Measurements from ENCODE around the gene LTC4S. TPM values are rescaled to one million over a fixed set of nuclear protein-coding genes. Genes with fewer than 3 reads are reported as not detected.

The LTC4S gene
- total and polyA plus RNA-seq, 2 experiments from 2014 or later = 3.7 TPM; not detected in 1

DNA sequence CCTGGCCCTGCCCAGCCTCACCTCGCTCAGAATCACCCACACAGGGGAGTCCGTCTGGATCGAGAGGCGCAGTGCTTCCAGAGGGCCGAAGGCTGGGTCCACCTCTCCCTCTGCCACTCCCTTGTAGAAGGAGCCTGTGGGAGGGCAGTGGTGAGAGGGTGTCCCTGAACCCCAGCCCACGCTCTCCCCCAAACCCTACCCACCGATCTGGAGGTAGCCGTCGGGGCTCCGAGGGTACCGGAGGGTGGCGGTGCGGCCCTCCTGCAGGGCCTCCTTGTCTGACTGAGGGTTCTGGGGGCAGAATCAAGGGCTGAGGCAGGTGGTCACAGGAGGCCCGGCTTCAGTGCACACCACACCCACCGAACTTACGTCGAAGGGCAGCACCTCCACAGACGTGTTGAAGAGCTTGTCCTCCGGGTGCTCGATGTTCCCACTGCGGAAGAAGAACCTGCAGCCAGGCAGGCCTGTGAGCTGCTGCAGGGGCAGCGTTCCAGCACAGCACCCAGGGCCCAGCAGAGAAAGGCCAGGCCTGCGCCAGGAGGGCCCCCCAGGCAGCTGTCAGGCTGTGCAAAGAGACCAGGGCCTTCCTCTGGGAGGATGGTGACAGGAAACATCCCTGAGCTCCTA lies 4.5 kb downstream of the LTC4S start:
- 95% methylated on average over 20 of the region's 23 CpGs for WGBS (ENCODE audit: low lambda C conversion rate, missing lambda C conversion rate)
- TF ChIP-seq EZH2phosphoT487 (IDR thresholded peaks at IDR 0.05; ENCODE audit: low read depth, severe bottlenecking, unreplicated experiment) = no peak
- no peak for DNase-seq (ENCODE audit: low spot score)
- H3K27ac ChIP-seq = no peak overlapping the region
- H3K4me3 ChIP-seq = no peak overlapping the region
- no peak overlapping the region for H2AFZ ChIP-seq
- H3K79me2 ChIP-seq = peaks cover 13% of the 10 kb centered on the region
- no peak overlapping the region for H3K4me2 ChIP-seq
- no peaks in the 10 kb centered on the region for H3K36me3 ChIP-seq (replicated peaks; ENCODE audit: insufficient read depth, low read depth)
- no peaks in the 10 kb centered on the region for H3K27me3 ChIP-seq
- peaks cover 24% of the 10 kb centered on the region for H4K20me1 ChIP-seq (ENCODE audit: insufficient read depth, poor library complexity, severe bottlenecking)
- no peaks in the 10 kb centered on the region for H3K9me3 ChIP-seq (ENCODE audit: low read depth)
- no peaks in the 10 kb centered on the region for H3K9me2 ChIP-seq (replicated peaks; ENCODE audit: insufficient read depth)
- peaks cover 16% of the 10 kb centered on the region for H3K4me1 ChIP-seq (ENCODE audit: insufficient read depth)

DNA sequence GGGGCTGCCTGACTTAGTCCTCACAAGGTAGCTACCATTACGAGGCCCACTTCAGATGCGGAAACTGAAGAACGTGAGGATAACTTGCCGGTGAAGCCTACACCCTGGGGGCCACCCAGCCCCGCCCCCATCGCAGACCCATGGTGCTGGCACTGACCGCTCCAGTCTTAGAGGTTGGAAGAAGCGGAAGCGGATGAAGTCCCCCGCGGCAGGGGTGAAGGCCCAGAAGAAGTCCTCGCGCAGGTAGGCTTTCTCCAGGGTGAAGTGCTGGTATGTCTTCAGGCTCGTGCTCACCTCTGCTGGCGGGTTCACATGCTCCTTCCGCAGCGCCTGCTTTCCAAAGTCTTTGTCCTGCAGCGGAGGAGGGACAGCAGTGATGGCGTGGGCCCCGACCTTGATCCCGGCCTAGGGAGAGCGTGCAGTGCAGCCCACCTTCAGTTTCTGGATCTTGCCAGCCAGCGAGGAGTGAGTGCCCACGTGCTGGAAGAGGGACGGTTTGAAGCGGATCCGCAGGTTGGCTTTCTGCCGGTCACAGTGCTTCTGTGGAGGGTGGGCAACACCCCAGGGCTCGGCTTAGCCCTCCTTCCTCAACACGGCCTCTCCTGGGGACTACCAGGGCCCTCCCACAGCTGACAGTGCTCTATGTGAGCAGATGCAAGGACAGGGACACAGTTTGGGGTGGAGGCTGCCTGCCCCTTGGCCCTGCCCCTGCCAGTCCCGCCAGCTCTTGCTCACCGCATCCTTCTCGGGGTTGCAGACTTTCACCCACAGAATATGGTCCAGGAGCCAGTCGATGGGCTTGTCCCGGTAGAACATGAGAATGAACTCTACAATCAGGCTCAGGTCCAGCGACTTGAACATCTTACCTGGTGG lies 5.2 kb downstream of the LTC4S start:
- Histone ChIP-seq H3K4me1 (ENCODE audit: insufficient read depth) (peaks cover 24% of the 10 kb centered on the region), H3K4me2 (no peak overlapping the region), H3K27me3 (no peaks in the 10 kb centered on the region), H3K27ac (no peak overlapping the region), H4K20me1 (ENCODE audit: insufficient read depth, poor library complexity, severe bottlenecking) (peaks cover 31% of the 10 kb centered on the region), H3K9me2 (replicated peaks; ENCODE audit: insufficient read depth) (no peaks in the 10 kb centered on the region), H2AFZ (no peak overlapping the region), H3K36me3 (replicated peaks; ENCODE audit: insufficient read depth, low read depth) (no peaks in the 10 kb centered on the region), H3K79me2 (peaks cover 21% of the 10 kb centered on the region), H3K9me3 (ENCODE audit: low read depth) (no peaks in the 10 kb centered on the region), H3K4me3 (no peak overlapping the region)
- no peak for DNase-seq (ENCODE audit: low spot score)
- 98% methylated on average over 36 of the region's 36 CpGs for WGBS (ENCODE audit: low lambda C conversion rate, missing lambda C conversion rate)
- TF ChIP-seq EZH2phosphoT487 (IDR thresholded peaks at IDR 0.05; ENCODE audit: low read depth, severe bottlenecking, unreplicated experiment) = no peak
- no peak for TF ChIP-seq EZH2 (IDR thresholded peaks at IDR 0.05; ENCODE audit: borderline replicate concordance)
- TF ChIP-seq, protein P1, sequence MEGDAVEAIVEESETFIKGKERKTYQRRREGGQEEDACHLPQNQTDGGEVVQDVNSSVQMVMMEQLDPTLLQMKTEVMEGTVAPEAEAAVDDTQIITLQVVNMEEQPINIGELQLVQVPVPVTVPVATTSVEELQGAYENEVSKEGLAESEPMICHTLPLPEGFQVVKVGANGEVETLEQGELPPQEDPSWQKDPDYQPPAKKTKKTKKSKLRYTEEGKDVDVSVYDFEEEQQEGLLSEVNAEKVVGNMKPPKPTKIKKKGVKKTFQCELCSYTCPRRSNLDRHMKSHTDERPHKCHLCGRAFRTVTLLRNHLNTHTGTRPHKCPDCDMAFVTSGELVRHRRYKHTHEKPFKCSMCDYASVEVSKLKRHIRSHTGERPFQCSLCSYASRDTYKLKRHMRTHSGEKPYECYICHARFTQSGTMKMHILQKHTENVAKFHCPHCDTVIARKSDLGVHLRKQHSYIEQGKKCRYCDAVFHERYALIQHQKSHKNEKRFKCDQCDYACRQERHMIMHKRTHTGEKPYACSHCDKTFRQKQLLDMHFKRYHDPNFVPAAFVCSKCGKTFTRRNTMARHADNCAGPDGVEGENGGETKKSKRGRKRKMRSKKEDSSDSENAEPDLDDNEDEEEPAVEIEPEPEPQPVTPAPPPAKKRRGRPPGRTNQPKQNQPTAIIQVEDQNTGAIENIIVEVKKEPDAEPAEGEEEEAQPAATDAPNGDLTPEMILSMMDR (IDR thresholded peaks at IDR 0.05; ENCODE audit: poor library complexity) = no peak

DNA sequence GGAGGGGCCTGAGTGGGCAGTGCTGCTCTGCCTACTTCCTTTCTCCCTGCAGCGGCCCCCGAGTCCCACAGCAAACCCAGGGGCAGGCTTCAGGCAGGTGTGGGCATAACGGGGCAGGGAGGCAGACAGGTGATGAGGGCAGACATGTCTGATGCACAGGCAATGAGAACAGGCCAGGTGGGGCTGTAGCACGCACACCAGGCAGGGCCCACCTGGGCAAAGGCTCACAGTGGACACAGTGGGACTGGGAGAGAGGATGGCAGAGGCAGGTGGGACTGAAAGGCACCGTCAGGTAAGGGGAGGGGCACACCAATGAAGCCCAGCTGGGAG lies 5.8 kb downstream of the LTC4S start:
- DNase-seq (ENCODE audit: low spot score) = no peak
- WGBS (ENCODE audit: low lambda C conversion rate, missing lambda C conversion rate) = 99% methylated on average over 5 of the region's 5 CpGs
- H3K4me2 ChIP-seq = no peak overlapping the region
- no peaks in the 10 kb centered on the region for H3K36me3 ChIP-seq (replicated peaks; ENCODE audit: insufficient read depth, low read depth)
- peaks cover 37% of the 10 kb centered on the region for H4K20me1 ChIP-seq (ENCODE audit: insufficient read depth, poor library complexity, severe bottlenecking)
- H3K9me2 ChIP-seq (replicated peaks; ENCODE audit: insufficient read depth) = no peaks in the 10 kb centered on the region
- TF ChIP-seq EZH2 (IDR thresholded peaks at IDR 0.05; ENCODE audit: borderline replicate concordance) (no peak), EZH2phosphoT487 (IDR thresholded peaks at IDR 0.05; ENCODE audit: low read depth, severe bottlenecking, unreplicated experiment) (no peak)
- TF ChIP-seq, protein P1 (IDR thresholded peaks at IDR 0.05; ENCODE audit: poor library complexity) = no peak
- H3K4me3 ChIP-seq = no peak overlapping the region
- H3K27me3 ChIP-seq = no peaks in the 10 kb centered on the region
- no peak overlapping the region for H3K27ac ChIP-seq
- H3K9me3 ChIP-seq (ENCODE audit: low read depth) = no peaks in the 10 kb centered on the region
- H2AFZ ChIP-seq = no peak overlapping the region
- peaks cover 30% of the 10 kb centered on the region for H3K4me1 ChIP-seq (ENCODE audit: insufficient read depth)
- peaks cover 27% of the 10 kb centered on the region for H3K79me2 ChIP-seq

DNA sequence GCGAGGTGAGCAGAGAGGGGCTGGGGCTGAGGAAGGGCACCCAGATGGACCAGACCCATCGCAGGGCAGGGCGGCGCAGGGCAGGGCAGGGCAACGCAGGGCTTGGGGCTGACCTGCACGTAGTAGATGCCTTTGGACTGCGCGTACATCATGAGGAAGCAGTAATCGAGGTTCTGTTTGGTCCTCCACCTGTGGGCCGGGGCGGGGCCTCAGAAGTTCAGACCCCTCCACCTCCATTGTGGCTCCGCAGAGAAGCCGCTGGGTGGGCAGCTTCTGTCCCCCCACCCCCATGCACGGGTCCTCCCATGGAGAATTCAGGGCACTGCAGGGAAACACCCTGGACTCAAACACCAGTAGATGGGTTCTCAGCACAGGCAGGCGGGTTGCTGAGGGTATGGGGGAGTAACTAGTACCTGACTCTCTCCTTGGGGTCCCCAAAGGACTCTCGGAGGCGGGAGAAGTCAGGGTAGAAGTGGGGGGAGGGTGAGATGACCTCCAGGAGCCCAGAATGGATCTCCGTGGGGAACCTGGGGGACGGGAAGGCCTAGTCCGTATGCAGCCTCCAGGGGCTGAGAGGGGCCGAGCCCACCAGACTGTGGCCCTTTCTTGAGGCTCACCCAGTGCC lies 6.4 kb downstream of the LTC4S start:
- no peak overlapping the region for H3K4me3 ChIP-seq

More for the DNA sequence above, 6.4 kb downstream of the LTC4S start:
- H3K4me1 ChIP-seq (ENCODE audit: insufficient read depth) = peaks cover 31% of the 10 kb centered on the region
- DNase-seq (ENCODE audit: low spot score) = no peak
- TF ChIP-seq, protein P1 (IDR thresholded peaks at IDR 0.05; ENCODE audit: poor library complexity) = no peak
- TF ChIP-seq EZH2 (IDR thresholded peaks at IDR 0.05; ENCODE audit: borderline replicate concordance) (no peak), EZH2phosphoT487 (IDR thresholded peaks at IDR 0.05; ENCODE audit: low read depth, severe bottlenecking, unreplicated experiment) (no peak)
- no peaks in the 10 kb centered on the region for H3K36me3 ChIP-seq (replicated peaks; ENCODE audit: insufficient read depth, low read depth)
- peaks cover 33% of the 10 kb centered on the region for H3K79me2 ChIP-seq
- peaks cover 43% of the 10 kb centered on the region for H4K20me1 ChIP-seq (ENCODE audit: insufficient read depth, poor library complexity, severe bottlenecking)
- H3K27me3 ChIP-seq = no peaks in the 10 kb centered on the region
- WGBS (ENCODE audit: low lambda C conversion rate, missing lambda C conversion rate) = 96% methylated on average over 21 of the region's 21 CpGs
- H2AFZ ChIP-seq = no peak overlapping the region
- no peak overlapping the region for H3K27ac ChIP-seq
- H3K9me3 ChIP-seq (ENCODE audit: low read depth) = no peaks in the 10 kb centered on the region
- no peaks in the 10 kb centered on the region for H3K9me2 ChIP-seq (replicated peaks; ENCODE audit: insufficient read depth)
- no peak overlapping the region for H3K4me2 ChIP-seq

Measured in hepatocyte (in vitro differentiated cells).